Gastroesophageal sphincter (tissue), 4 donors: ENCODE measurements around the gene BCLAF1. TPM values are rescaled to one million over a fixed set of nuclear protein-coding genes. Genes with fewer than 3 reads are reported as not detected.

Source experiments
- ATAC-seq: fragments of 150-250 bp; one replicate; pipeline ENCODE4 v1.9.1; 2016; ENCODE audit warnings: mild to moderate bottlenecking, moderate library complexity
- H3K27ac ChIP-seq, 4 donors: fragments of 200-600 bp; sonication (generic) in 3 of 4; 1 replicate in 3 of 4; 2 replicates in 1 of 4; pipeline ENCODE4 v1.5.1; 2016 to 2019
- H3K27me3 ChIP-seq: fragments of 200-600 bp; sonication (generic); one replicate; pipeline ENCODE4 v1.5.1; 2019
- H3K36me3 ChIP-seq, 2 donors: fragments of 200-600 bp; sonication (generic); one replicate each; pipeline ENCODE4 v1.5.1; 2019; ENCODE audit warnings: control low read depth in 1 of 2
- H3K4me1 ChIP-seq, 3 donors: fragments of 200-600 bp; sonication (generic); 1 replicate in 2 of 3; 2 replicates in 1 of 3; pipeline ENCODE4 v1.5.1; 2016 to 2019; ENCODE audit warnings: control low read depth in 2 of 3
- H3K4me3 ChIP-seq, 2 donors: fragments of 200-600 bp; sonication (generic); one replicate each; pipeline ENCODE4 v1.5.1; 2019; ENCODE audit warnings: mild to moderate bottlenecking in 1 of 2, moderate library complexity in 1 of 2
- H3K9me3 ChIP-seq, 3 donors: fragments of 200-600 bp; sonication (generic); one replicate each; pipeline ENCODE4 v1.5.1; 2017 to 2019; ENCODE audit warnings: control low read depth in 2 of 3
- CTCF ChIP-seq, 4 experiments: fragments of 200-600 bp in 2 of 4; fragments of 450-650 bp in 2 of 4; sonication (generic) in 1 of 4; IDR thresholded peaks; one replicate each; pipeline ENCODE4 v1.5.1; 2017 to 2019; ENCODE audit warnings: antibody characterized with exemption in 4 of 4, mild to moderate bottlenecking in 2 of 4, moderate library complexity in 2 of 4
- EP300 ChIP-seq: sonication (generic); formaldehyde crosslinking; IDR thresholded peaks from one replicate; pipeline ENCODE4 v1.6.1; 2017; ENCODE audit warnings: antibody characterized with exemption, mild to moderate bottlenecking
- POLR2A ChIP-seq, 2 donors: fragments of 450-650 bp; IDR thresholded peaks; one replicate each; pipeline ENCODE4 v1.6.1; 2017; ENCODE audit warnings: antibody characterized with exemption in 2 of 2, mild to moderate bottlenecking in 2 of 2, moderate library complexity in 1 of 2
- POLR2AphosphoS5 ChIP-seq: sonication (generic); formaldehyde crosslinking; IDR thresholded peaks from one replicate; pipeline ENCODE4 v1.6.1; 2017; ENCODE audit warnings: antibody characterized with exemption
- WGBS, 2 donors: methylation state at CpG; one replicate each; pipeline ENCODE4 v1.1.5; 2018; ENCODE audit warnings: low coverage in 1 of 2; 5-methylcytosine and 5-hydroxymethylcytosine counted together
- total RNA-seq, 4 donors: library from RNA; depleted of rRNA; stranded (reverse); fragments of >200 nt; gene quantifications; one replicate each; pipeline ENCODE4 v1.1.0, GENCODE V29; 2016

The BCLAF1 gene, protein sequence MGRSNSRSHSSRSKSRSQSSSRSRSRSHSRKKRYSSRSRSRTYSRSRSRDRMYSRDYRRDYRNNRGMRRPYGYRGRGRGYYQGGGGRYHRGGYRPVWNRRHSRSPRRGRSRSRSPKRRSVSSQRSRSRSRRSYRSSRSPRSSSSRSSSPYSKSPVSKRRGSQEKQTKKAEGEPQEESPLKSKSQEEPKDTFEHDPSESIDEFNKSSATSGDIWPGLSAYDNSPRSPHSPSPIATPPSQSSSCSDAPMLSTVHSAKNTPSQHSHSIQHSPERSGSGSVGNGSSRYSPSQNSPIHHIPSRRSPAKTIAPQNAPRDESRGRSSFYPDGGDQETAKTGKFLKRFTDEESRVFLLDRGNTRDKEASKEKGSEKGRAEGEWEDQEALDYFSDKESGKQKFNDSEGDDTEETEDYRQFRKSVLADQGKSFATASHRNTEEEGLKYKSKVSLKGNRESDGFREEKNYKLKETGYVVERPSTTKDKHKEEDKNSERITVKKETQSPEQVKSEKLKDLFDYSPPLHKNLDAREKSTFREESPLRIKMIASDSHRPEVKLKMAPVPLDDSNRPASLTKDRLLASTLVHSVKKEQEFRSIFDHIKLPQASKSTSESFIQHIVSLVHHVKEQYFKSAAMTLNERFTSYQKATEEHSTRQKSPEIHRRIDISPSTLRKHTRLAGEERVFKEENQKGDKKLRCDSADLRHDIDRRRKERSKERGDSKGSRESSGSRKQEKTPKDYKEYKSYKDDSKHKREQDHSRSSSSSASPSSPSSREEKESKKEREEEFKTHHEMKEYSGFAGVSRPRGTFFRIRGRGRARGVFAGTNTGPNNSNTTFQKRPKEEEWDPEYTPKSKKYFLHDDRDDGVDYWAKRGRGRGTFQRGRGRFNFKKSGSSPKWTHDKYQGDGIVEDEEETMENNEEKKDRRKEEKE
- total RNA-seq, result 100 to 1,000 TPM in 2 of 4 donors, 10 to 100 TPM in 2; 82.5 to 124 (median 105) TPM

GRCh38 chr6:136289579-136290409, at the start of gene BCLAF1:
BCLAF1 (minus strand) TSS chr6:136289846; CDS start chr6:136279866, 9,980 bp downstream.
- H3K4me3 ChIP-seq, result peak within 1 kb of the TSS; percentile 84
- no peaks in the 10 kb centered on the region for H3K9me3 ChIP-seq
- no peaks in the 10 kb centered on the region for H3K36me3 ChIP-seq
- ATAC-seq, result peak; percentile 95
- no peaks in the 10 kb centered on the region for H3K27me3 ChIP-seq
- H3K4me1 ChIP-seq, result peaks cover 5 to 50% (median 16%) of the 10 kb centered on the region in 3 donors
- TF ChIP-seq CTCF (IDR thresholded peaks at IDR 0.05), result peak in 1 of 4 experiments; percentile 3
- peak; percentile 95 to 98 for TF ChIP-seq POLR2A (IDR thresholded peaks at IDR 0.05)
- TF ChIP-seq EP300, result no peak
- TF ChIP-seq POLR2AphosphoS5, result peak; percentile 99
- H3K27ac ChIP-seq, result peak within 1 kb of the TSS; percentile 98 to 100 (median 100)
- 1% methylated on average over 14 to 18 of the region's 60 CpGs for WGBS, 2 donors

GRCh38 chr6:136338486-136338885, 48.8 kb upstream of the BCLAF1 start:
- WGBS, 2 donors, result 73% methylated on average over 2 to 3 of the region's 4 CpGs
- TF ChIP-seq POLR2AphosphoS5 (no peak), POLR2A (IDR thresholded peaks at IDR 0.05) (no peak), CTCF (IDR thresholded peaks at IDR 0.05) (no peak), EP300 (no peak)
- H3K36me3 ChIP-seq, result no peaks in the 10 kb centered on the region
- no peaks in the 10 kb centered on the region for H3K4me1 ChIP-seq
- ATAC-seq, result no peak
- no peak overlapping the region for H3K27ac ChIP-seq
- no peaks in the 10 kb centered on the region for H3K27me3 ChIP-seq
- no peaks in the 10 kb centered on the region for H3K9me3 ChIP-seq
- H3K4me3 ChIP-seq, result no peak overlapping the region

DNA sequence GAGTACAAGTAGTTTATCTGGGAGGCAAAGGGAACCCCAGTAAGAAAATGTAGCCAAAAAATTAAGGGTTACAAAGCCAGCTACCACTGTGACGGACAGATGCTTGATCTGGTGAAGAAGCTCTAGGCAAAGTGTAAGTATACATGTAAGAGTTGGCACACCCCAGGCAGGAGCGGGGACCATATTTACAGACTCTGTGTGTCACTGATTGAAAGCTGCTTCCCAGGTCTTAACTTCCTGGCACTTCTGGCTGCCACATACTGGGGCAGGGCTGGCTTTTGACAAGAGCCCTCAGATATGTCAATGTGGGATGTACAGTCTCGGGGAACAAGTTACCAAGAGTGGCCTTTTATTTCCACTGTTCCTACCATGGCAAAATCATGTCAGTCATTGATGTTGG, 48.0 kb upstream of the BCLAF1 start:
- 90 to 93% methylated on average over 2 of the region's 3 CpGs for WGBS, 2 donors
- ATAC-seq, result no peak
- Histone ChIP-seq H3K27me3 (peaks cover 6% of the 10 kb centered on the region), H3K4me1 (no peaks in the 10 kb centered on the region), H3K27ac (no peak overlapping the region), H3K4me3 (no peak overlapping the region), H3K9me3 (no peaks in the 10 kb centered on the region), H3K36me3 (no peaks in the 10 kb centered on the region)
- TF ChIP-seq POLR2A (IDR thresholded peaks at IDR 0.05) (no peak), EP300 (no peak), CTCF (IDR thresholded peaks at IDR 0.05) (no peak), POLR2AphosphoS5 (no peak)

DNA sequence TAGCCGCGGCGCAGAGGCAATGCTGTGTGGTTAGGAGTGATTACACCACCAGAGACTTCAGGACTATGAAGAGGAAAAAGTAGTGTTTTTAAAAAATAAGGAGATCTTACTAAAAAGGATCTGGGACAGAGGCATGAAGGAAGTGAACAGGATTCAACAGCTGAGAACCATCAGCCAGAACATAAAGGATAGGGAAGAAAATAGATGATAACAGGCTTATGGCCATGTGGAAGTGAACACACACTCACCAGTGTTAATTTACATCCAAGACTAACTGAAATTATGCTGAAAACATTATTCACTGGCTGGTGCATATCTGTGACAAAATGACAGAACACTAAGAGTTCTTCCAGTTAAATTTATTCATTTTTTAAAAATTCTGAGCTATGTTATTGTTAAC, 47.5 kb upstream of the BCLAF1 start:
- no peak overlapping the region for H3K27ac ChIP-seq
- WGBS, 2 donors, result 53 to 100% methylated on average over 2 to 3 of the region's 3 CpGs

More for the DNA sequence above, 47.5 kb upstream of the BCLAF1 start:
- H3K9me3 ChIP-seq, result no peaks in the 10 kb centered on the region
- TF ChIP-seq POLR2A (IDR thresholded peaks at IDR 0.05) (no peak), CTCF (IDR thresholded peaks at IDR 0.05) (no peak), POLR2AphosphoS5 (no peak), EP300 (no peak)
- no peak for ATAC-seq
- no peaks in the 10 kb centered on the region for H3K36me3 ChIP-seq
- H3K4me1 ChIP-seq, result no peaks in the 10 kb centered on the region
- no peak overlapping the region for H3K4me3 ChIP-seq
- peaks cover 8% of the 10 kb centered on the region for H3K27me3 ChIP-seq
